Measurements from ENCODE around the gene KCNQ5. TPM values are rescaled to one million over a fixed set of nuclear protein-coding genes. Genes with fewer than 3 reads are reported as not detected.

KCNQ5 gene
- total RNA-seq, 1 donor from 2014 or later = 0.11 TPM

GRCh38 chr6:72946774-72947173 is 324.9 kb downstream of the KCNQ5 start:
- no peak overlapping the region for H3K27ac ChIP-seq (replicated peaks)
- no peak overlapping the region for H3K4me3 ChIP-seq
- no peaks in the 10 kb centered on the region for H3K9me3 ChIP-seq (replicated peaks)
- intact Hi-C loops (cut with micrococcal nuclease) = no loop called here
- H3K27me3 ChIP-seq (ENCODE audit: low read depth) = no peaks in the 10 kb centered on the region
- H3K4me1 ChIP-seq = no peaks in the 10 kb centered on the region
- no peak for TF ChIP-seq CTCF (IDR thresholded peaks at IDR 0.05; ENCODE audit: borderline replicate concordance)
- H3K36me3 ChIP-seq = no peaks in the 10 kb centered on the region
- DNase-seq = no peak

GRCh38 chr6:72947534-72947933 is 325.7 kb downstream of the KCNQ5 start:
- no peaks in the 10 kb centered on the region for H3K36me3 ChIP-seq
- intact Hi-C loops (cut with micrococcal nuclease) = no loop called here
- no peak for TF ChIP-seq CTCF (IDR thresholded peaks at IDR 0.05; ENCODE audit: borderline replicate concordance)
- no peaks in the 10 kb centered on the region for H3K4me1 ChIP-seq
- no peaks in the 10 kb centered on the region for H3K27me3 ChIP-seq (ENCODE audit: low read depth)
- H3K9me3 ChIP-seq (replicated peaks) = no peaks in the 10 kb centered on the region
- no peak overlapping the region for H3K27ac ChIP-seq (replicated peaks)
- DNase-seq = no peak
- no peak overlapping the region for H3K4me3 ChIP-seq

- no peak for DNase-seq
- H3K4me1 ChIP-seq = no peaks in the 10 kb centered on the region
- H3K9me3 ChIP-seq (replicated peaks) = no peaks in the 10 kb centered on the region
- H3K27me3 ChIP-seq (ENCODE audit: low read depth) = no peaks in the 10 kb centered on the region
- H3K4me3 ChIP-seq = no peak overlapping the region
- H3K27ac ChIP-seq (replicated peaks) = no peak overlapping the region
- intact Hi-C loops (cut with micrococcal nuclease) = no loop called here
- no peaks in the 10 kb centered on the region for H3K36me3 ChIP-seq
- TF ChIP-seq CTCF (IDR thresholded peaks at IDR 0.05; ENCODE audit: borderline replicate concordance) = no peak
Measured at GRCh38 chr6:72948153-72948552, 326.3 kb downstream of the KCNQ5 start.

- H3K36me3 ChIP-seq = no peaks in the 10 kb centered on the region
- intact Hi-C loops (cut with micrococcal nuclease) = no loop called here
- TF ChIP-seq CTCF (IDR thresholded peaks at IDR 0.05; ENCODE audit: borderline replicate concordance) = no peak
- H3K27ac ChIP-seq (replicated peaks) = no peak overlapping the region
- no peak for DNase-seq
- H3K4me3 ChIP-seq = no peak overlapping the region
- no peaks in the 10 kb centered on the region for H3K9me3 ChIP-seq (replicated peaks)
- no peaks in the 10 kb centered on the region for H3K27me3 ChIP-seq (ENCODE audit: low read depth)
- no peaks in the 10 kb centered on the region for H3K4me1 ChIP-seq
Measured at GRCh38 chr6:72950114-72950860, 328.4 kb downstream of the KCNQ5 start.

- intact Hi-C loops (cut with micrococcal nuclease) = no loop called here
Measured at GRCh38 chr6:72952808-72953630, 331.2 kb downstream of the KCNQ5 start.

More at GRCh38 chr6:72952808-72953630, 331.2 kb downstream of the KCNQ5 start:
- TF ChIP-seq CTCF (IDR thresholded peaks at IDR 0.05; ENCODE audit: borderline replicate concordance) = no peak
- Histone ChIP-seq H3K4me1 (no peaks in the 10 kb centered on the region), H3K36me3 (no peaks in the 10 kb centered on the region), H3K9me3 (replicated peaks) (no peaks in the 10 kb centered on the region), H3K4me3 (no peak overlapping the region), H3K27ac (replicated peaks) (no peak overlapping the region), H3K27me3 (ENCODE audit: low read depth) (no peaks in the 10 kb centered on the region)
- DNase-seq = no peak
